Lower lobe of right lung (tissue), 2 donors: Measurements from ENCODE around the gene RGPD4. TPM values are rescaled to one million over a fixed set of nuclear protein-coding genes. Genes with fewer than 3 reads are reported as not detected.

Experiments used
- ATAC-seq, 2 donors: fragments of 200-7000 bp; cut with Tn5 transposase; one replicate each; pipeline ENCODE4 v1.9.1; 2020 to 2022; ENCODE audit warnings: mild to moderate bottlenecking in 2 of 2, moderate library complexity in 2 of 2
- DNase-seq: peaks from one replicate; pipeline ENCODE4 v3.0.0-alpha.2; 2020
- H3K27ac ChIP-seq: fragments of 200-600 bp; one replicate; pipeline ENCODE4 v1.8.0; 2022
- H3K27me3 ChIP-seq: fragments of 200-600 bp; one replicate; pipeline ENCODE4 v1.8.0; 2022; ENCODE audit warnings: low read depth
- H3K36me3 ChIP-seq: fragments of 200-600 bp; one replicate; pipeline ENCODE4 v1.8.0; 2022; ENCODE audit warnings: mild to moderate bottlenecking
- H3K4me1 ChIP-seq: fragments of 200-600 bp; one replicate; pipeline ENCODE4 v1.8.0; 2022
- H3K4me3 ChIP-seq: fragments of 200-600 bp; one replicate; pipeline ENCODE4 v1.8.0; 2022; ENCODE audit warnings: mild to moderate bottlenecking
- H3K9me3 ChIP-seq: fragments of 200-600 bp; one replicate; pipeline ENCODE4 v1.8.0; 2022
- intact Hi-C: fragments of 100-400 bp; cut with DNase I; formaldehyde crosslinking; loops from one replicate; pipeline ENCODE4 v1.11.0; 2022
- total RNA-seq: library from RNA; stranded (reverse); fragmentation: NEBNext Ultra II Directional; extraction: Animal tissue kit (Norgen Biotek cat#: 25700); gene quantifications from one replicate; pipeline ENCODE4 v1.2.1, GENCODE V29; 2021
- TF ChIP-seq, protein P1 (sequence below): fragments of 200-600 bp; IDR thresholded peaks from one replicate; pipeline ENCODE4 v1.8.0; 2022; ENCODE audit warnings: antibody characterized with exemption, mild to moderate bottlenecking
- donor health status: DM: no; HTN: yes; CAD: no; lungs with severe emphysema.

RGPD4 gene
- total RNA-seq, 1 donor from 2014 or later, result not detected

DNA sequence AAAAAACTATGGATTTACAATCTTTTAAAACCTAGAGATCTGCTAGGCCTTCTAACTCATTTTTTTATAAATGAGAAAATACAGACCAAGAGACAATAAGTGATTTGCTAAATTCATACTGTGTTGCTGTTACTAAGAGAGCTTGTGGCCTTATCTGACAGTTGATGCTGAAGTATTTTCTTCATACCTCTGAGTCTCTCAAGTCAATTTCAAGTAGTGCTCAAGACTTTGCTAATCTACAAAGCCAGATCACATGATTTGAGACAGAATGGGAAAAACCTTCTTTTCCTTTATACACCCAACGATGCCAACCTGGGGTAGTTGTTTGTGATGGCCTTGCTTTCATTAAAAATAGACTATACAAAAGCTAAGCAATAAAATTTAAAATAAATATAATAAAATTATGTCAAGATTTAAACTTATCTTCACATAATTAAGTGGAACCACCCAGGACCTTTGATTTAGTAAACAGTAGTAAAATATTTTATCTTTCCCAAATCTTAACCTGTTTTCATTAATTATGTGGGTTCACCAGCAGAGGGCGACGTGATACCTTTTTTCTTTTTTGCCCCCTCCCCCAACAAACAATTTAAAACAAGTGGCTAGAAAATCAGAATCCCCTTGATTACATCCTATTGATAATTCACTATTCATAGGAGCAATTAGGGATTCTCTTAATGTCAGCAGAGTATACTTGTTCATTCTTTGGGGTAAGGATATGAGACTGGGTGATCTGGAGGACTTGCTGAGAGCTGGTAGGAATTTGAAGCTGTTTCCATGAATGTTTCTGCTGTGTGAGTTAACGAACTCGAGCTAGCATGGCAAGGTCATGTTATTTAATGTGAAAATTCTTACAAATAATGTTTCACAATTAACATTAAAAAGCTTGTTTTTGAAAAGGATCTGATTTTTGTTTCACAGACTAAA is 110.0 kb downstream of the RGPD4 start:
- intact Hi-C loops, result no loop called here
- no peaks in the 10 kb centered on the region for H3K36me3 ChIP-seq
- DNase-seq, result no peak
- peak; percentile 48 to 91 for ATAC-seq
- no peak overlapping the region for H3K27ac ChIP-seq
- no peak overlapping the region for H3K4me3 ChIP-seq
- TF ChIP-seq, protein P1, sequence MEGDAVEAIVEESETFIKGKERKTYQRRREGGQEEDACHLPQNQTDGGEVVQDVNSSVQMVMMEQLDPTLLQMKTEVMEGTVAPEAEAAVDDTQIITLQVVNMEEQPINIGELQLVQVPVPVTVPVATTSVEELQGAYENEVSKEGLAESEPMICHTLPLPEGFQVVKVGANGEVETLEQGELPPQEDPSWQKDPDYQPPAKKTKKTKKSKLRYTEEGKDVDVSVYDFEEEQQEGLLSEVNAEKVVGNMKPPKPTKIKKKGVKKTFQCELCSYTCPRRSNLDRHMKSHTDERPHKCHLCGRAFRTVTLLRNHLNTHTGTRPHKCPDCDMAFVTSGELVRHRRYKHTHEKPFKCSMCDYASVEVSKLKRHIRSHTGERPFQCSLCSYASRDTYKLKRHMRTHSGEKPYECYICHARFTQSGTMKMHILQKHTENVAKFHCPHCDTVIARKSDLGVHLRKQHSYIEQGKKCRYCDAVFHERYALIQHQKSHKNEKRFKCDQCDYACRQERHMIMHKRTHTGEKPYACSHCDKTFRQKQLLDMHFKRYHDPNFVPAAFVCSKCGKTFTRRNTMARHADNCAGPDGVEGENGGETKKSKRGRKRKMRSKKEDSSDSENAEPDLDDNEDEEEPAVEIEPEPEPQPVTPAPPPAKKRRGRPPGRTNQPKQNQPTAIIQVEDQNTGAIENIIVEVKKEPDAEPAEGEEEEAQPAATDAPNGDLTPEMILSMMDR, result peak; percentile 24
- H3K9me3 ChIP-seq, result no peaks in the 10 kb centered on the region
- H3K27me3 ChIP-seq, result no peaks in the 10 kb centered on the region
- no peaks in the 10 kb centered on the region for H3K4me1 ChIP-seq

Other genes starting within 250 kb of the RGPD4 start
- 0.30 TPM for gene SLC5A7, start 159.6 kb downstream of the RGPD4 start, total RNA-seq